Mucosa of descending colon (tissue), 3 donors: ENCODE data around the gene CRIP2. TPM values are rescaled to one million over a fixed set of nuclear protein-coding genes. Genes with fewer than 3 reads are reported as not detected.

Experiments used
- ATAC-seq: fragments of 200-7000 bp; cut with Tn5 transposase; one replicate; pipeline ENCODE4 v1.9.1; 2020; ENCODE audit warnings: mild to moderate bottlenecking, moderate library complexity
- DNase-seq, 3 donors: peaks; one replicate each; pipeline ENCODE4 v3.0.0-alpha.2; 2020
- H3K36me3 ChIP-seq: fragments of 200-600 bp; one replicate; pipeline ENCODE4 v1.8.0; 2021; ENCODE audit warnings: low read depth, mild to moderate bottlenecking
- H3K4me1 ChIP-seq: fragments of 200-600 bp; one replicate; pipeline ENCODE4 v1.8.0; 2021; ENCODE audit warnings: low read depth, mild to moderate bottlenecking
- H3K4me3 ChIP-seq: fragments of 200-600 bp; one replicate; pipeline ENCODE4 v1.8.0; 2021; ENCODE audit warnings: mild to moderate bottlenecking
- H3K9me3 ChIP-seq: fragments of 200-600 bp; one replicate; pipeline ENCODE4 v1.8.0; 2021; ENCODE audit warnings: mild to moderate bottlenecking
- CTCF ChIP-seq: fragments of 200-600 bp; IDR thresholded peaks from one replicate; pipeline ENCODE4 v1.8.0; 2022; ENCODE audit warnings: antibody characterized with exemption, mild to moderate bottlenecking
- intact Hi-C, 2 donors: fragments of 100-400 bp; cut with DNase I in 1 of 2; cut with micrococcal nuclease in 1 of 2; formaldehyde crosslinking; loops; one replicate each; pipeline versions ENCODE4 v1.11.0 to v1.11.1; 2022; cut with DNase I, micrococcal nuclease
- total RNA-seq, 3 donors: library from RNA; stranded (reverse); fragmentation: NEBNext Ultra II Directional in 2 of 3; extraction: Animal tissue kit (Norgen Biotek cat#: 25700) in 2 of 3; gene quantifications; one replicate each; pipeline versions ENCODE4 v1.2.1 to v1.2.4, GENCODE V29; 2021 to 2023
- donor health status: DM: no; HTN: no; CAD: no; lungs with moderate emphysema.
- donor health status: DM: no; HTN: no; CAD: no.
- donor health status: DM: no; HTN: yes; CAD: no.

The CRIP2 gene
- total RNA-seq, 3 donors from 2014 or later, result 10.0 to 41.6 (median 23.5) TPM

- H3K36me3 ChIP-seq, result no peaks in the 10 kb centered on the region
- no peaks in the 10 kb centered on the region for H3K9me3 ChIP-seq
- TF ChIP-seq CTCF, result no peak
- peak in 2 of 3 donors; percentile 11 to 19 for DNase-seq
- no peaks in the 10 kb centered on the region for H3K4me1 ChIP-seq
- no peak overlapping the region for H3K4me3 ChIP-seq
- intact Hi-C loops, result no loop called here
- ATAC-seq, result no peak
Measured at GRCh38 chr14:105507247-105507646, 32.6 kb downstream of the CRIP2 start.

GRCh38 chr14:105508069-105508468 lies 33.4 kb downstream of the CRIP2 start:
- DNase-seq, result peak in 2 of 3 donors; percentile 2 to 38
- no peaks in the 10 kb centered on the region for H3K36me3 ChIP-seq
- TF ChIP-seq CTCF, result no peak
- H3K4me3 ChIP-seq, result no peak overlapping the region
- H3K4me1 ChIP-seq, result no peaks in the 10 kb centered on the region
- ATAC-seq, result no peak
- no peaks in the 10 kb centered on the region for H3K9me3 ChIP-seq
- intact Hi-C loops, result no loop called here

- ATAC-seq (no peak), DNase-seq (peak in 1 of 3 donors; percentile 19)
- Histone ChIP-seq H3K4me1 (no peaks in the 10 kb centered on the region), H3K36me3 (no peaks in the 10 kb centered on the region), H3K4me3 (no peak overlapping the region), H3K9me3 (no peaks in the 10 kb centered on the region)
- TF ChIP-seq CTCF, result no peak
- intact Hi-C loops, result no loop called here
Measured at GRCh38 chr14:105508601-105509000, 34.0 kb downstream of the CRIP2 start.

GRCh38 chr14:105517096-105517495 lies 42.5 kb downstream of the CRIP2 start:
- intact Hi-C loops, result no loop called here
- ATAC-seq (no peak), DNase-seq (peak in 1 of 3 donors; percentile 3)
- no peak for TF ChIP-seq CTCF
- Histone ChIP-seq H3K36me3 (no peaks in the 10 kb centered on the region), H3K4me1 (no peaks in the 10 kb centered on the region), H3K4me3 (no peak overlapping the region), H3K9me3 (no peaks in the 10 kb centered on the region)

- H3K36me3 ChIP-seq, result no peaks in the 10 kb centered on the region
- no peaks in the 10 kb centered on the region for H3K9me3 ChIP-seq
- H3K4me1 ChIP-seq, result no peaks in the 10 kb centered on the region
- no peak for TF ChIP-seq CTCF
- intact Hi-C loops, result loop anchor here in 1 of 2 donors (10.0 kb wide), 1 partner anchor 75 kb away; no protein-coding TSS in a partner anchor
- H3K4me3 ChIP-seq, result no peak overlapping the region
- ATAC-seq, result no peak
- no peak for DNase-seq
Measured at GRCh38 chr14:105519946-105520698, 45.5 kb downstream of the CRIP2 start.
